Measurements from ENCODE around the gene SEZ6L.

Gene SEZ6L

GRCh38 chr22:26168330-26168851, 871 bp upstream of the SEZ6L start:
- Histone ChIP-seq H3K4me3 (ENCODE audit: low read length) (no peak overlapping the region), H3K9me3 (ENCODE audit: control insufficient read depth, insufficient read depth, low read length) (no peaks in the 10 kb centered on the region), H3K27me3 (ENCODE audit: control insufficient read depth, low read length) (peaks cover 19% of the 10 kb centered on the region), H3K4me1 (ENCODE audit: control insufficient read depth, low read length) (no peaks in the 10 kb centered on the region), H3K9me2 (replicated peaks; ENCODE audit: control insufficient read depth, low read length) (no peaks in the 10 kb centered on the region), H3K36me3 (ENCODE audit: control insufficient read depth, low read length) (no peaks in the 10 kb centered on the region), H3F3A (ENCODE audit: control insufficient read depth, insufficient read depth) (no peaks in the 10 kb centered on the region), H4K20me1 (ENCODE audit: control insufficient read depth, insufficient read depth, low read depth, low read length) (no peaks in the 10 kb centered on the region), H3K79me2 (ENCODE audit: control insufficient read depth, low read length) (no peaks in the 10 kb centered on the region), H3K4me2 (ENCODE audit: low read length) (no peak overlapping the region), H3K27ac (ENCODE audit: low read depth, low read length) (no peak overlapping the region)
- TF ChIP-seq EZH2phosphoT487 (IDR thresholded peaks at IDR 0.05; ENCODE audit: borderline replicate concordance, low read length) = no peak
- no peak for TF ChIP-seq CTCF (IDR thresholded peaks at IDR 0.05; ENCODE audit: low read depth, low read length, poor library complexity, severe bottlenecking)

- H3F3A ChIP-seq (ENCODE audit: control insufficient read depth, insufficient read depth) = no peaks in the 10 kb centered on the region
- no peaks in the 10 kb centered on the region for H4K20me1 ChIP-seq (ENCODE audit: control insufficient read depth, insufficient read depth, low read depth, low read length)
- no peaks in the 10 kb centered on the region for H3K9me3 ChIP-seq (ENCODE audit: control insufficient read depth, insufficient read depth, low read length)
- H3K9me2 ChIP-seq (replicated peaks; ENCODE audit: control insufficient read depth, low read length) = no peaks in the 10 kb centered on the region
- H3K27ac ChIP-seq (ENCODE audit: low read depth, low read length) = no peak overlapping the region
- no peak for TF ChIP-seq CTCF (IDR thresholded peaks at IDR 0.05; ENCODE audit: low read depth, low read length, poor library complexity, severe bottlenecking)
- H3K4me2 ChIP-seq (ENCODE audit: low read length) = no peak overlapping the region
- no peaks in the 10 kb centered on the region for H3K79me2 ChIP-seq (ENCODE audit: control insufficient read depth, low read length)
- H3K36me3 ChIP-seq (ENCODE audit: control insufficient read depth, low read length) = no peaks in the 10 kb centered on the region
- peaks cover 19% of the 10 kb centered on the region for H3K27me3 ChIP-seq (ENCODE audit: control insufficient read depth, low read length)
- no peak overlapping the region for H3K4me3 ChIP-seq (ENCODE audit: low read length)
- H3K4me1 ChIP-seq (ENCODE audit: control insufficient read depth, low read length) = no peaks in the 10 kb centered on the region
Measured at GRCh38 chr22:26168939-26169314, 335 bp upstream of the SEZ6L start.

- Histone ChIP-seq H3K4me1 (ENCODE audit: control insufficient read depth, low read length) (no peaks in the 10 kb centered on the region), H3K36me3 (ENCODE audit: control insufficient read depth, low read length) (no peaks in the 10 kb centered on the region), H3K4me2 (ENCODE audit: low read length) (no peak overlapping the region), H3K9me3 (ENCODE audit: control insufficient read depth, insufficient read depth, low read length) (no peaks in the 10 kb centered on the region), H3K27me3 (ENCODE audit: control insufficient read depth, low read length) (peaks cover 19% of the 10 kb centered on the region), H4K20me1 (ENCODE audit: control insufficient read depth, insufficient read depth, low read depth, low read length) (no peaks in the 10 kb centered on the region), H3F3A (ENCODE audit: control insufficient read depth, insufficient read depth) (no peaks in the 10 kb centered on the region), H3K79me2 (ENCODE audit: control insufficient read depth, low read length) (no peaks in the 10 kb centered on the region), H3K27ac (ENCODE audit: low read depth, low read length) (no peak overlapping the region), H3K9me2 (replicated peaks; ENCODE audit: control insufficient read depth, low read length) (no peaks in the 10 kb centered on the region), H3K4me3 (ENCODE audit: low read length) (no peak overlapping the region)
- TF ChIP-seq CTCF (IDR thresholded peaks at IDR 0.05; ENCODE audit: low read depth, low read length, poor library complexity, severe bottlenecking) (no peak), EZH2phosphoT487 (IDR thresholded peaks at IDR 0.05; ENCODE audit: borderline replicate concordance, low read length) (no peak)
Measured at GRCh38 chr22:26170112-26170492, 840 bp downstream of the SEZ6L start.
